Panc1 (cell line): ENCODE results near the gene HNF4A. TPM values are rescaled to one million over a fixed set of nuclear protein-coding genes. Genes with fewer than 3 reads are reported as not detected.

Source experiments
- ATAC-seq: fragments of 200-7000 bp; cut with Tn5 transposase; 2 replicates; pipeline ENCODE4 v1.9.1; 2020; ENCODE audit warnings: mild to moderate bottlenecking, moderate library complexity
- BruUV-seq: library from RNA; stranded (reverse); fragments of 400-500 nt; replicated peaks from 2 replicates; lab custom pipeline; 2021; lab: Mats Ljungman, UMichigan
- CTCF ChIA-PET: fragments of 300-600 bp; sonication (Branson Sonifier 250); formaldehyde crosslinking; loops from one replicate; lab custom pipeline; 2022; ENCODE audit warnings: antibody characterized with exemption; lab: Charles Lee
- POLR2A ChIA-PET: fragments of 300-600 bp; sonication (Branson Sonifier 250); formaldehyde crosslinking; loops from one replicate; lab custom pipeline; 2022; ENCODE audit warnings: antibody characterized with exemption; lab: Charles Lee
- DNase-seq: peaks from one replicate; pipeline ENCODE4 v3.0.0-alpha.2; 2010; ENCODE audit warnings: low read depth, low spot score
- H3K27ac ChIP-seq: 2 replicates; pipeline ENCODE4 v1.5.1; 2011; ENCODE audit warnings: mild to moderate bottlenecking, low read length, inconsistent platforms
- H3K27me3 ChIP-seq: fragments of 200-500 bp; sonication (Bioruptor generic); 2 replicates; pipeline ENCODE4 v1.6.0; 2014; ENCODE audit warnings: low read length, inconsistent platforms; ENCODE audit not compliant: control insufficient read depth, insufficient read depth
- H3K36me3 ChIP-seq: fragments of 200-500 bp; sonication (Bioruptor generic); 2 replicates; pipeline ENCODE4 v1.5.1; 2014; ENCODE audit warnings: inconsistent platforms, mild to moderate bottlenecking, low read length, moderate library complexity; ENCODE audit not compliant: control insufficient read depth, insufficient read depth
- H3K4me1 ChIP-seq: 2 replicates; pipeline ENCODE4 v1.5.1; 2011; ENCODE audit warnings: inconsistent platforms, mild to moderate bottlenecking, low read length, moderate library complexity; ENCODE audit not compliant: control insufficient read depth, insufficient read depth
- H3K4me3 ChIP-seq, 2 experiments: 2 replicates each; pipeline ENCODE4 v1.5.1; 2011 to 2012; ENCODE audit warnings: low read depth in 2 of 2, low read length in 2 of 2, mild to moderate bottlenecking in 2 of 2, inconsistent platforms in 1 of 2, moderate library complexity in 1 of 2
- H3K9me3 ChIP-seq: fragments of 200-500 bp; sonication (Bioruptor generic); 2 replicates; pipeline ENCODE4 v1.5.1; 2014; ENCODE audit warnings: low read depth, mild to moderate bottlenecking, inconsistent platforms, low read length, moderate library complexity; ENCODE audit not compliant: control insufficient read depth, insufficient read depth
- POLR2AphosphoS5 ChIP-seq: IDR thresholded peaks from 2 replicates; pipeline ENCODE4 v1.6.1; 2012; ENCODE audit warnings: mild to moderate bottlenecking, low read depth, low read length, moderate library complexity
- SIN3A ChIP-seq: IDR thresholded peaks from 2 replicates; pipeline ENCODE4 v1.6.1; 2012; ENCODE audit warnings: low read depth, mild to moderate bottlenecking, low read length, moderate library complexity, borderline replicate concordance; ENCODE audit not compliant: insufficient read depth
- TCF7L2 ChIP-seq: IDR thresholded peaks from 2 replicates; pipeline ENCODE4 v1.6.1; 2011; ENCODE audit warnings: mild to moderate bottlenecking, low read depth, low read length, inconsistent platforms
- in situ Hi-C: cut with HindIII; loops from 2 replicates; pipeline ENCODE4 v1.10.0; 2016; ENCODE audit warnings: low sequenced_read_pairs, low pct_unique_long_range_greater_than_20kb
- intact Hi-C: fragments of 100-400 bp; cut with micrococcal nuclease; formaldehyde crosslinking; loops from one replicate; pipeline ENCODE4 v1.10.0; 2022; ENCODE audit not compliant: unreplicated experiment
- total RNA-seq: library from RNA; stranded (reverse); gene quantifications from one replicate; pipeline ENCODE4 v1.2.1, GENCODE V29; 2021; ENCODE audit not compliant: unreplicated experiment
- TF ChIP-seq, protein P1 (sequence below), 2 experiments: IDR thresholded peaks; 2 replicates each; pipeline ENCODE4 v1.6.1; 2011 to 2012; ENCODE audit warnings: low read depth in 2 of 2, control low read depth in 1 of 2, low read length in 1 of 2, mild to moderate bottlenecking in 1 of 2, moderate library complexity in 1 of 2; ENCODE audit not compliant: insufficient read depth in 1 of 2
- TF ChIP-seq, protein P2 (sequence below): fragments of 450-650 bp; IDR thresholded peaks from 2 replicates; pipeline ENCODE4 v1.5.1; 2017; ENCODE audit warnings: mild to moderate bottlenecking

The HNF4A gene
- total RNA-seq, 1 experiment from 2014 or later: 0.28 TPM

DNA sequence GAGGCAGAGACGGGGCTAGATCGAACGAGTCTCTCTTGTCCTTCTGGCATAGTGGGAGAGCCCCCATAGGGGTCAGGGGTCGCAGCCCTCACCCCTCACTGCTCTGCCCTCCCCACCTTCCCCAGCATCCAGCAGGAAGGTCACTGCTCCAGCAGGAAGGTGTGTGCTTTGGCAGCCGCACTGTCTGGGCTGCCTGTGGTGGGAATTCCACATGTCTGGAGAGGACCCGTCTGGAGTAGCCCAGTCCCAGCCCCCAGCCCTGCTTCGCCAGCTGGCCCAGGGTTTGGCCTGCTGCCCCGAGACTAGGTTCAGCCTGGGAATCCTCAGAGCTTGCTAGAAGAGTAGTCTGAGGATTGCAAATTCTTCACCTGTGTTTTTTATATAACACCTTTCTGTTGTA lies 21.2 kb upstream of the HNF4A start:
- CTCF ChIA-PET: no interaction called here
- H3K27ac ChIP-seq: no peak overlapping the region
- no peak for ATAC-seq

DNA sequence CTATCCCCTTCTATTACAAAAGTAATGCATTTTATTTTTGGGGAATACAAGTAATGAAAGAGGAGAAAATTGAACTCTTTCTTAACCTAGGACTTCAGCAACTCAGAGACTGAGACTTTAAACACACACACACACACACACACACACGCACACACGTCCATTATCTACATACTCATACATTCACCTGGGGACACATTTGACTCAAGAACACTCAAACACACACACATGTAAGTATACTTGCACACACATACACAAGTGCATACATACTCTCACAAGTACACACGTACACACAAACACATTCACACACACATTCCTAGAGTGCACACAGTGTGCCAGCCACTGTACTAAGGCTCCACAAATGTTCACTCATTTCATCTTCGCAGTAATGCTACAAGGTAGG lies 20.8 kb upstream of the HNF4A start:
- DNase-seq (no peak), ATAC-seq (no peak)
- H3K4me3 ChIP-seq: no peak overlapping the region
- in situ Hi-C loops (no loop called here), intact Hi-C loops (no loop called here)
- no peaks in the 10 kb centered on the region for H3K36me3 ChIP-seq
- BruUV-seq: no TSS peak
- ChIA-PET CTCF (no interaction called here), POLR2A (no interaction called here)
- H3K27me3 ChIP-seq: no peaks in the 10 kb centered on the region
- H3K9me3 ChIP-seq: no peaks in the 10 kb centered on the region
- H3K4me1 ChIP-seq: no peaks in the 10 kb centered on the region
- H3K27ac ChIP-seq: no peak overlapping the region
- TF ChIP-seq, protein P1, sequence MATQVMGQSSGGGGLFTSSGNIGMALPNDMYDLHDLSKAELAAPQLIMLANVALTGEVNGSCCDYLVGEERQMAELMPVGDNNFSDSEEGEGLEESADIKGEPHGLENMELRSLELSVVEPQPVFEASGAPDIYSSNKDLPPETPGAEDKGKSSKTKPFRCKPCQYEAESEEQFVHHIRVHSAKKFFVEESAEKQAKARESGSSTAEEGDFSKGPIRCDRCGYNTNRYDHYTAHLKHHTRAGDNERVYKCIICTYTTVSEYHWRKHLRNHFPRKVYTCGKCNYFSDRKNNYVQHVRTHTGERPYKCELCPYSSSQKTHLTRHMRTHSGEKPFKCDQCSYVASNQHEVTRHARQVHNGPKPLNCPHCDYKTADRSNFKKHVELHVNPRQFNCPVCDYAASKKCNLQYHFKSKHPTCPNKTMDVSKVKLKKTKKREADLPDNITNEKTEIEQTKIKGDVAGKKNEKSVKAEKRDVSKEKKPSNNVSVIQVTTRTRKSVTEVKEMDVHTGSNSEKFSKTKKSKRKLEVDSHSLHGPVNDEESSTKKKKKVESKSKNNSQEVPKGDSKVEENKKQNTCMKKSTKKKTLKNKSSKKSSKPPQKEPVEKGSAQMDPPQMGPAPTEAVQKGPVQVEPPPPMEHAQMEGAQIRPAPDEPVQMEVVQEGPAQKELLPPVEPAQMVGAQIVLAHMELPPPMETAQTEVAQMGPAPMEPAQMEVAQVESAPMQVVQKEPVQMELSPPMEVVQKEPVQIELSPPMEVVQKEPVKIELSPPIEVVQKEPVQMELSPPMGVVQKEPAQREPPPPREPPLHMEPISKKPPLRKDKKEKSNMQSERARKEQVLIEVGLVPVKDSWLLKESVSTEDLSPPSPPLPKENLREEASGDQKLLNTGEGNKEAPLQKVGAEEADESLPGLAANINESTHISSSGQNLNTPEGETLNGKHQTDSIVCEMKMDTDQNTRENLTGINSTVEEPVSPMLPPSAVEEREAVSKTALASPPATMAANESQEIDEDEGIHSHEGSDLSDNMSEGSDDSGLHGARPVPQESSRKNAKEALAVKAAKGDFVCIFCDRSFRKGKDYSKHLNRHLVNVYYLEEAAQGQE (IDR thresholded peaks at IDR 0.05; ENCODE audit: insufficient read depth in 1 of 2, low read depth in 2 of 2, low read length in 1 of 2): no peak
- TF ChIP-seq TCF7L2: no peak

More for the DNA sequence above, 21.2 kb upstream of the HNF4A start:
- Histone ChIP-seq H3K4me1 (no peaks in the 10 kb centered on the region), H3K4me3 (no peak overlapping the region), H3K27me3 (no peaks in the 10 kb centered on the region), H3K9me3 (no peaks in the 10 kb centered on the region), H3K36me3 (no peaks in the 10 kb centered on the region)
- BruUV-seq: no TSS peak
- intact Hi-C loops (no loop called here), in situ Hi-C loops (no loop called here)
- POLR2A ChIA-PET: no interaction called here
- DNase-seq: no peak
- TF ChIP-seq SIN3A (no peak), POLR2AphosphoS5 (no peak), TCF7L2 (no peak)
- TF ChIP-seq, protein P2, sequence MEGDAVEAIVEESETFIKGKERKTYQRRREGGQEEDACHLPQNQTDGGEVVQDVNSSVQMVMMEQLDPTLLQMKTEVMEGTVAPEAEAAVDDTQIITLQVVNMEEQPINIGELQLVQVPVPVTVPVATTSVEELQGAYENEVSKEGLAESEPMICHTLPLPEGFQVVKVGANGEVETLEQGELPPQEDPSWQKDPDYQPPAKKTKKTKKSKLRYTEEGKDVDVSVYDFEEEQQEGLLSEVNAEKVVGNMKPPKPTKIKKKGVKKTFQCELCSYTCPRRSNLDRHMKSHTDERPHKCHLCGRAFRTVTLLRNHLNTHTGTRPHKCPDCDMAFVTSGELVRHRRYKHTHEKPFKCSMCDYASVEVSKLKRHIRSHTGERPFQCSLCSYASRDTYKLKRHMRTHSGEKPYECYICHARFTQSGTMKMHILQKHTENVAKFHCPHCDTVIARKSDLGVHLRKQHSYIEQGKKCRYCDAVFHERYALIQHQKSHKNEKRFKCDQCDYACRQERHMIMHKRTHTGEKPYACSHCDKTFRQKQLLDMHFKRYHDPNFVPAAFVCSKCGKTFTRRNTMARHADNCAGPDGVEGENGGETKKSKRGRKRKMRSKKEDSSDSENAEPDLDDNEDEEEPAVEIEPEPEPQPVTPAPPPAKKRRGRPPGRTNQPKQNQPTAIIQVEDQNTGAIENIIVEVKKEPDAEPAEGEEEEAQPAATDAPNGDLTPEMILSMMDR: no peak
- TF ChIP-seq, protein P1 (IDR thresholded peaks at IDR 0.05; ENCODE audit: insufficient read depth in 1 of 2, low read depth in 2 of 2, low read length in 1 of 2): no peak
